ENCODE measurements around the gene CXCL12.

Gene CXCL12

GRCh38 chr10:44415121-44415520, 30.2 kb upstream of the CXCL12 start:
- no peak overlapping the region for H3K9ac ChIP-seq (ENCODE audit: low read depth, low read length)
- H3K4me1 ChIP-seq (ENCODE audit: insufficient read depth, low read length): no peaks in the 10 kb centered on the region
- H3K9me3 ChIP-seq (ENCODE audit: control insufficient read depth, insufficient read depth, low read length): no peaks in the 10 kb centered on the region; the same call in 1 of the 2 replicates
- H3K36me3 ChIP-seq (ENCODE audit: insufficient read depth, low read length): no peaks in the 10 kb centered on the region

- H3K9ac ChIP-seq (ENCODE audit: low read depth, low read length): no peak overlapping the region
- no peaks in the 10 kb centered on the region for H3K36me3 ChIP-seq (ENCODE audit: insufficient read depth, low read length)
- no peaks in the 10 kb centered on the region for H3K4me1 ChIP-seq (ENCODE audit: insufficient read depth, low read length)
- no peaks in the 10 kb centered on the region; the same call in 1 of the 2 replicates for H3K9me3 ChIP-seq (ENCODE audit: control insufficient read depth, insufficient read depth, low read length)
These were observed 28.5 kb upstream of the CXCL12 start for GRCh38 chr10:44413416-44413815.

- no peak overlapping the region for H3K9ac ChIP-seq (ENCODE audit: low read depth, low read length)
- H3K9me3 ChIP-seq (ENCODE audit: control insufficient read depth, insufficient read depth, low read length): no peaks in the 10 kb centered on the region; the same call in 1 of the 2 replicates
- no peaks in the 10 kb centered on the region for H3K36me3 ChIP-seq (ENCODE audit: insufficient read depth, low read length)
- H3K4me1 ChIP-seq (ENCODE audit: insufficient read depth, low read length): no peaks in the 10 kb centered on the region
These were observed 26.4 kb upstream of the CXCL12 start for GRCh38 chr10:44411251-44411650.

GRCh38 chr10:44404741-44405437, 20.0 kb upstream of the CXCL12 start:
- Histone ChIP-seq H3K4me1 (ENCODE audit: insufficient read depth, low read length) (peaks cover 15% of the 10 kb centered on the region), H3K9me3 (ENCODE audit: control insufficient read depth, insufficient read depth, low read length) (no peaks in the 10 kb centered on the region), H3K9ac (ENCODE audit: low read depth, low read length) (no peak overlapping the region), H3K36me3 (ENCODE audit: insufficient read depth, low read length) (no peaks in the 10 kb centered on the region)

GRCh38 chr10:44402465-44403195, 17.7 kb upstream of the CXCL12 start:
- H3K9ac ChIP-seq (ENCODE audit: low read depth, low read length): no peak overlapping the region
- no peaks in the 10 kb centered on the region for H3K36me3 ChIP-seq (ENCODE audit: insufficient read depth, low read length)
- H3K9me3 ChIP-seq (ENCODE audit: control insufficient read depth, insufficient read depth, low read length): no peaks in the 10 kb centered on the region
- H3K4me1 ChIP-seq (ENCODE audit: insufficient read depth, low read length): peaks cover 38% of the 10 kb centered on the region

GRCh38 chr10:44400541-44400940, 15.6 kb upstream of the CXCL12 start:
- H3K36me3 ChIP-seq (ENCODE audit: insufficient read depth, low read length): no peaks in the 10 kb centered on the region
- no peaks in the 10 kb centered on the region for H3K9me3 ChIP-seq (ENCODE audit: control insufficient read depth, insufficient read depth, low read length)
- peak overlapping the region; percentile 12; the same call in 1 of the 2 replicates for H3K9ac ChIP-seq (ENCODE audit: low read depth, low read length)
- peaks cover 46% of the 10 kb centered on the region for H3K4me1 ChIP-seq (ENCODE audit: insufficient read depth, low read length)

- H3K36me3 ChIP-seq (ENCODE audit: insufficient read depth, low read length): no peaks in the 10 kb centered on the region
- H3K9ac ChIP-seq (ENCODE audit: low read depth, low read length): no peak overlapping the region
- H3K4me1 ChIP-seq (ENCODE audit: insufficient read depth, low read length): peaks cover 46% of the 10 kb centered on the region
- H3K9me3 ChIP-seq (ENCODE audit: control insufficient read depth, insufficient read depth, low read length): no peaks in the 10 kb centered on the region
These were observed 15.0 kb upstream of the CXCL12 start for GRCh38 chr10:44399659-44400451.

- no peak overlapping the region for H3K9ac ChIP-seq (ENCODE audit: low read depth, low read length)
- H3K4me1 ChIP-seq (ENCODE audit: insufficient read depth, low read length): peaks cover 46% of the 10 kb centered on the region
- no peaks in the 10 kb centered on the region for H3K9me3 ChIP-seq (ENCODE audit: control insufficient read depth, insufficient read depth, low read length)
- H3K36me3 ChIP-seq (ENCODE audit: insufficient read depth, low read length): no peaks in the 10 kb centered on the region
These were observed 14.1 kb upstream of the CXCL12 start for GRCh38 chr10:44398747-44399658.

- H3K4me1 ChIP-seq (ENCODE audit: insufficient read depth, low read length): peaks cover 46% of the 10 kb centered on the region
- H3K9ac ChIP-seq (ENCODE audit: low read depth, low read length): no peak overlapping the region
- H3K9me3 ChIP-seq (ENCODE audit: control insufficient read depth, insufficient read depth, low read length): no peaks in the 10 kb centered on the region
- H3K36me3 ChIP-seq (ENCODE audit: insufficient read depth, low read length): no peaks in the 10 kb centered on the region
These were observed 13.4 kb upstream of the CXCL12 start for GRCh38 chr10:44398271-44398670.

GRCh38 chr10:44397476-44398225, 12.8 kb upstream of the CXCL12 start:
- no peaks in the 10 kb centered on the region for H3K36me3 ChIP-seq (ENCODE audit: insufficient read depth, low read length)
- H3K9ac ChIP-seq (ENCODE audit: low read depth, low read length): no peak overlapping the region
- H3K4me1 ChIP-seq (ENCODE audit: insufficient read depth, low read length): peaks cover 46% of the 10 kb centered on the region
- no peaks in the 10 kb centered on the region for H3K9me3 ChIP-seq (ENCODE audit: control insufficient read depth, insufficient read depth, low read length)

GRCh38 chr10:44396671-44397191, 11.8 kb upstream of the CXCL12 start:
- H3K36me3 ChIP-seq (ENCODE audit: insufficient read depth, low read length): no peaks in the 10 kb centered on the region
- peaks cover 42% of the 10 kb centered on the region for H3K4me1 ChIP-seq (ENCODE audit: insufficient read depth, low read length)

GRCh38 chr10:44395902-44396670, 11.2 kb upstream of the CXCL12 start:
- no peaks in the 10 kb centered on the region for H3K9me3 ChIP-seq (ENCODE audit: control insufficient read depth, insufficient read depth, low read length)
- peaks cover 40% of the 10 kb centered on the region for H3K4me1 ChIP-seq (ENCODE audit: insufficient read depth, low read length)
- no peak overlapping the region for H3K9ac ChIP-seq (ENCODE audit: low read depth, low read length)
- H3K36me3 ChIP-seq (ENCODE audit: insufficient read depth, low read length): no peaks in the 10 kb centered on the region

More at GRCh38 chr10:44396671-44397191, 11.8 kb upstream of the CXCL12 start:
- H3K9ac ChIP-seq (ENCODE audit: low read depth, low read length): no peak overlapping the region
- H3K9me3 ChIP-seq (ENCODE audit: control insufficient read depth, insufficient read depth, low read length): no peaks in the 10 kb centered on the region

Data from ES-I3 (cell line).